GOT3 (cell line): Measurements from ENCODE around the gene DENND5A.

Experiments
- DNase-seq: peaks from one replicate; lab custom pipeline; 2025; ENCODE audit warnings: mixed read lengths; lab: John Stamatoyannopoulos, UW

The DENND5A gene

DNA sequence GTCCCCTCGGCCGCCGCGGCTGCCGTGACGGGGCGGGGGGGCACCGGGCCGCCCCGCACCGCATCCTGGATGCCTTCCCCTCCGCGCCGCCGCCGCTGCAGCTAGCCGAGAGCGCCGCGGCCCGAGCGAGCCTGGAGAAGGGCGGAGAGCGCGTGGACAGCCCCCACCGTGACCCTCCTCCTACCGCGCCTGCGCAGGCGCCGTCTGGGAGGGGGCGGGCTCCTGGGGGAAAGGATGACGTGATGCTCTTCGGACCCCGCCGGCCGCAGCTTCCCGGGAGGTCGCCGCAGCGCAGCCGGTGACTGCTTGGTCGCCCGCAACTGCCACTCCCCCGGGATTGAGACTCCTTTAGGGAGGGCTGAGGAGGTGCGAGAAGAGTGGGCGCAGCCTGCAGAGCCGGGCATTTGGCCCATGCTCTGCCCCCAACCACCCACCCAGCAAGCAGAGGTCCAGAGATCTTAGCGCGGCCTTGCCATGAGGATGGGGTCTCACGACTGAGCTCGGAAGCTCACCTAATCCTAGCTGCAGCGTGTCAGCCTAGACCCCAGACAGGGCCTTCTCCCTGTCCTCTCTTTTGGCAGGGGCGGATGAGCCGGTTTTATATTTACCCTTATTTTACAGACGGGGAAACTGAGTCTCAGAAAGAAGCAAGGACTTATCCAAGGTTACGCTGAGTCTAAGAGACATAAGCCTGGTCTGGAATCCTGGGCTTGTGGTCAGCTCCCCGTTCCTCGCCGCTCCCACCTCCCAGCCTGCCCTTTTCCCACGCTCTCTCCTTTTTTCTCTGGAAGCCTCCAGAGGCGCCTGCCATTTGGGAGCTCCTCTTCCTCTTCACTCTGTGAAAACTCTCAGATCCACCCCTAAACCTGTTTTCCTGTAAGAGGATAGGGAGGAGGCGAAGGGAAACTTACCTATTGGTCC is at the start of gene DENND5A:
Gene DENND5A, minus strand, starts transcription at position 140 of the 921 bp plus-strand sequence. CDS start 281 bp downstream, outside the sequence.
- DNase-seq: no peak

DNA sequence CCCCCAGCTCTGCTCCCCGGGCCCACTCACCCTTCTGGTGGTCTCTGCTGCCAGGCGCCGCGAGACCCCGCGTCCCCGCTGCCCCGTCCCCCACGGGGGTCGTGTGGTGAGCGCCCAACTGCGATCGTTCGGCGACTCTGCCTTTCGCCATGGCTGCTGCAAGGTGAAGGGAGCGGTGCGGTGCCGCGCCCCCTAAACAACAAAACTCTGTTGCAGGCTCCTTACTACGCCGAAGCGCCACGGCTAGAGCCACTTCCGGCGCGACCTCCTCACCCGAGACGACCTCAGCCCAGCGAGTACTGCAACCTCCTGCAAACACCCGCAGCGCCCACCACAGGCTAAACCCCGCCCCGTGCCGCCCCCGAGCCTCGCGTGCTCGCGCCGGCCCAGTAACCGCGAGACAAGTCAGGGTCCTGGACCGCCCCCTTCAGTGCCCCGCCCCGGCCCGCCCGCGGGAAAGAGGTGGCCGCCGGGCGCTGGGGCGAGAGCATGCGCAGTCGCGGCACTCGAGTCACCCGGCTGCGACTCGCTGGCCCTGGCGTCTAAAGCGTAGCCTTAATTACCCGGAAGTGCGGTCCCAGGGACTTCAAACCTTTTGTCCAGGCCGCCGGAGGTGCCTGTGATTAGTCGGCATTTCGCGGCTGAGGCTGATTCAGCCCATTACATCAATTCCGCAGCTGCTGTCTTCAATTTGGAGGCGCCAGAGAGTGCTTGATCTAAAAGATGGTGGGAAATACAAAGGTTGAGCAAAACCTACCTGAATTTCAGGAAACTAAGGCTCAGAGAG is 49.3 kb upstream of the DENND5A start, which contains the start of gene TMEM41B:
Gene TMEM41B, minus strand, starts transcription at position 303 of the 787 bp plus-strand sequence. Its CDS starts 152 bp downstream, at position 151.
- DNase-seq: peak; percentile 77

DNA sequence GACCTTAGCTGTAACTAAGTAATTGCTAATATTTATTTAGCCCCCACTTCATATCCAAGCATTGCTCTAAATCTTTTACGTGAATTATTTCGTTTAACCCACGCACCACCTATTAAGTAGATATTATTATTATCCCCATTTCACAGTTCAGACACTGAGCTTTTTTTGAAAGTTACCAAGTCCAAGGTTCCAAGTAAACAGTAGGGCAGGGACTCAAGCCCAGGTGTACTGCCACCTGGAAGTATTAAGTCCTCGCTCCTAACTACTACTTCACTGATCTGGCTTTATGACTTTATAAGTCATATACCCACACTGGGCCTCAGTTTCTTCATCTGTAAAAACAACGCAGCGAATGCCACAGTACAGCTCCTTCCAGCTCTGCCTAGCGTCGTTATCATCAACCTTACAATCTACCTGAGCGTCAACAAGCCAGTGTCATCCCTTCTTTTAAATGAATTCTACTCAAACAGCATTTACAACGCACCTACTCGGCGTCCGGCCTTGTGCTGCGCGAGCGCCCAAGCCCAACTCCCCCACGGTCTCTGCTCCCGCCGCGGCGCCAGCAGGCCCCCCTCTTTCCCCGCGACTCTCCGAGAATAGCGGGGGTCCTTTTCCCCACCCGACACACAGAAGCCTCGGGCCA is 48.6 kb upstream of the DENND5A start:
- DNase-seq: no peak

DNA sequence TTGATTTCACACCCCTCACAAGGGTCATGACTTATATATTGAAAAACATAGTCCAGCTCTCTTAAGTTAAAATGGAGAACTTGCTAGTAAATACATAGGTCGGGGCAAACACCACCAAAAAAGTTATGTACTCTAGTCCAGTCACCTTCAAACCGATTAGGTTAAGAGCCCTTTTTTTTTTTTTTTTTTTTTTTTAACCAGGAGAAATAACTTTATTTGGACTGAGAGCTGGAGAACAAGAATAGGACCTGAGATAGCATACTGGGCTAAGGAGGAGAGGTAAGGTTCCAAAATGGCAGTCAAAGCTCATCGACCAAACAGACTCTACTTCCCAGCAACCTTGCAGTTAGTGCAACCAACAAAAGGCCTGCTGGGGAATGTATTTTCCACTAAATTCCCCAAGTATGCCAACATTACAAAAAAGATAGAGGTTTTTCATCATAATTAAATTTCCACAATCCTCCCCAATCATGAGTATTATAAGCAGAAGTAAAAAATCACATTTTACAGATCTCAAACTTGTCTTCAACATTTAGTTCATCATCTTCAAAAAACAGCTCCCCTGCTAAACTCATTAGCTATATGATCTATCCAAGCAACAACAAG is 45.4 kb upstream of the DENND5A start:
- no peak for DNase-seq

DNA sequence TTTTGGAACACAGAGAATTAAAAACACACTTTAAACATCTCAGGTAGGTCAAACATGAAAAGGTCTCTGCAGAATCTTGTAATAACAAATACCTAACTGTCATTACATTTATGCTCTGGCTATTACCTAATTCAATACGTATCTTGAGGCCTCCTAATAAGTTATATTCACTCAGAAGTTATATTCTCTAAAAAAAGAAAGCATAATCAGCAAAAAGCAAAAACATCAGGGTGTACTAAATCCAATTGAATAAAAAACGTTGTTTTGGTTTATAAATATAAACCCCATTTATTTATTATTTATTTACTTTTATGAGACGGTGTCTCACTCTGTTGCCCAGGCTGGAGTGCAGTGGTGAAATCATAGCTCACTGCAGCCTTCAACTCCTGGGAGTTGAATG is 39.0 kb upstream of the DENND5A start:
- no peak for DNase-seq

DNA sequence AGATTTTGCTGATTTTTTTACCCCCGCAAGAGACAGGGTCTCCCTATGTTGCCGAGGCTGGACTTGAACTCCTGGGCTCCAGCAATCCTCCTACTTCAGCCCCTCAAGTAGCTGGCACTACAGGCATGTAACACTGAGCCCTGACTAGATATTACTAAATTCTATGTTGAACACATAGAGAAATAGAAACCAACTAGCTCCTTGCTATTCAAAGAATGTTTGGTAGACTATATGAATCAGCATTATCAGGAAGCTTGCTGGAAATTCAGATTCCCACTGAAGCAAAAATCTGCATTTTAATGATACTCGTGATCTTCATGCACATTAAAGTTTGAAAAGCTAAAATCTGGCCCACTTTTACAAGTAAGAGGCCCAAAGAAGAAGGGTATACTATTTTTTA is 37.3 kb upstream of the DENND5A start:
- DNase-seq: no peak

DNA sequence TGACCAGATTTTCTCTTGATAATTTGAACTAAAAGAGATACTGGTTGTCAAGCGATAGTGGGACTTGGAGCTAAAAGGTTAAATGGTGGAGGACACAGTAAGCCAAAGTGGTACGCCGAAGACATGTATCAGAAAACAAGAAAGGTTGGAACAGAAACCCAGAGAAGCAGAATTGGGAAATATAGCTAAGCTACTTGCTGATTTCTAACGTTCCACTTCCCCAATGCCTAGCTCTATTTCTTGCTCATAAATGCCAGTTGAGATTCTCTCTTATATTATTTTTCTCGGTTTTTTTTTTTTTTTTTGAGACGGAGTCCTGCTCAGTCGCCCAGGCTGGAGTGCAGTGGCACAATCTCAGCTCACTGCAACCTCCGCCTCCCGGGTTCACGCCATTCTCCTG is 36.6 kb upstream of the DENND5A start:
- DNase-seq: no peak

DNA sequence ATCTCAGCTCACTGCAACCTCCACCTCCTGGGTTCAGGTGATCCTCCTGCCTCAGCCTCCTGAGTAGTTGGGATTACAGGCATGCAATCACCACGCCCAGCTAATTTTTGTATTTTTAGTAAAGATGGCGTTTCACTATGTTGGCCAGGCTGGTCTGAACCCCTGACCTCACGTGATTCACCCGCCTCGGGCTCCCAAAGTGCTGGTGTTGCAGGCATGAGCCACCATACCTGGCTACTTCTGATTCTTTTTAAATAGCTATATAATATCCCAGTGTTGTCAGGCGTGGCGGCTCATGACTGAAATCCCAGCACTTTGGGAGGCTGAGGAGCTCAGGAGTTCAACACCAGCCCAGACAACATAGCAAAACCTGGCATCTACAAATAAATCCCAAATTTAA is 28.5 kb upstream of the DENND5A start:
- DNase-seq: no peak

DNA sequence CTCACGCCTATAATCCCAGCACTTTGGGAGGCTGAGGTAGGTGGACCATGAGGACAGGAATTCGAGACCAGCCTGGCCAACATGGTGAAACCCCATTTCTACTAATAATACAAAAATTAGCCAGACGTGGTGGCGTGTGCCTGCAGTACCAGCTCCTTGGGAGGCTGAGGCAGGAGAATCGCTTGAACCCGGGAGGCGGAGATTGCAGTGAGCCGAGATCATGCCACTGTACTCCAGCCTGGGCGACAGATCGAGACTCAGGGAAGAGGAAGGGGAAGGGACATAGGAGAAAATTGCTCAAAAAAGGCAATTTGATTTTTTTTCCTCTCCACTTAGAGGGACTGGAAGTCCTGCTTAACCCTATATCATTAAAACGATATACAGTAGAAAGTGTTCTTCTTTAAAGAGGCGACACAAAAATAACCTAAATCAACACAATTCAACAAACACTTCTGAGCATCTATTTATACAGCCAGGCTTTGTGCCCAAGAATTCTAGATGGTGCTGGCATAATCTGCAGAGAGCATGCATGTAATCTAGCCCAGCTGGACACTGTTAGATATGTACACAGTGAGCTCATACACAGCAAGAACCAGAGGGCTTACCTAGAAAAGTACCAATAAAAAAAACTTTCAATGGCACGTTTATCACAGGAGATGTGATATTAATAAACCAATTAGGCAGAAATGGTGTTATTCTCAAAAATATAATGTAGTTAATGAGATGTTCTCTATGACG is 20.9 kb upstream of the DENND5A start:
- no peak for DNase-seq

DNA sequence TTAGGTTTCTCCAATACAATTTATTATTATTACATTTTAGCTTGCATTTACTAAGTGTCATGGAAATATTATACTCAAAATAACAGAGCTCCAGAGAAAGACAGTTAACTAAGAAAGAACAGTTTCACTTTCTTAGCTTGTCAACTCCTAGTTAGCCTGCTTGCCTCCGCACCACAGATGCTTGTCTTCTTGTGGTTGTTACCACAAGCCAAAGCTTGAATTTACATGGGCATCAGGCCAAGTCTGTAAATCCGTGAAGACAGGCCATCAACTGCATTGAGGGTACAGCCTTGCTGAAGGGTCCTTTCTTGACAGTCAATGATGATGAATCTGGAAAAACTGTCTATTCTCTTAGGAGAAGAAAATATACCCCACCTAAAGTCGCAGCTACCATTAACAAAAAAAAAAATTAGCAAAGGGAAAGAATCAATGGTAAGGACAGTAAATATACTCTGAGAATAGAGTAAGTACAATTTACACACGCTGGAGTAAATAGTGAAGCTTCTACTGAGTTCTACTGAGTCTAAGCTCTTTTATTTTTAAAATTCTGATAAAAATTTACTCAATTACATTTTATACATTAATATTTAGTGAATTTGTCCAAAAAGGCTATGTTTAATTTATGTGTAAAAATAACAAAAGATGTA is 15.6 kb upstream of the DENND5A start:
- DNase-seq: no peak

DNA sequence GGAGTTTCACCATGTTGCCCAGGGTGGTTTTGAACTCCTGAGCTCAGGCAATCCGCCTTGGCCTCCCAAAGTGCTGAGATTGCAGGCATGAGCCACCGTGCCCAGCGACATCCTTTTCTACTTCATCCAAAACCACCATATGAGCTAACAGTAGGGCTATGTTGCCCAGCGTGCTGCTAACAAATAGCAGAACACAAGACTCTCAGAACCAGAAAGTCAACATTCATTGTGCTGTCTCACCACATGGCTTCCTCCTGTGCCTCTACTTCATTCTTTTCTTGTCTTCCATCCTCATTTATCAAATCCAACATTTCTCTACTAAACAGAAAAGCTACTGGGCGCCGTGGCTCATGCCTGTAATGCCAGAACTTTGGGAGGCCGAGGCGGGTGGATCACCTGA is 12.0 kb upstream of the DENND5A start:
- DNase-seq: no peak

DNA sequence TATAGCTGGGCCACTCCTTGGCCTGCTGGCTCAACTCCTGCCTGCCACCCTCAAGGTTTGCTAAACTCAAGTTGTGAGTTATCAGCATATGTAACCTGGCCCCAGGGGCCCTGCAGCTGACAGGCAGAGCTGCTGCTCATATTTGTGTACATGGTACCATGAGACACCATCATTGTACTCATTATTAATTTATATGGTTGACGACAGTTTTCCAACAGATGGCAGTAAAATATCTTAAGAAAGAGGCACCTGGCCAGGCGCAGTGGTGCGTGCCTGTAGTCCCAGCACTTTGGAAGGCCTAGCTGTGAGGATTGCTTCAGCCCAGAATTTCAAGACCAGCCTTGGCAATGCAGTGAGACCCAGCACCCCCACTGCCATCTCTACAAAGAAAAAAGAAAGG is 11.4 kb upstream of the DENND5A start:
- DNase-seq: no peak

DNA sequence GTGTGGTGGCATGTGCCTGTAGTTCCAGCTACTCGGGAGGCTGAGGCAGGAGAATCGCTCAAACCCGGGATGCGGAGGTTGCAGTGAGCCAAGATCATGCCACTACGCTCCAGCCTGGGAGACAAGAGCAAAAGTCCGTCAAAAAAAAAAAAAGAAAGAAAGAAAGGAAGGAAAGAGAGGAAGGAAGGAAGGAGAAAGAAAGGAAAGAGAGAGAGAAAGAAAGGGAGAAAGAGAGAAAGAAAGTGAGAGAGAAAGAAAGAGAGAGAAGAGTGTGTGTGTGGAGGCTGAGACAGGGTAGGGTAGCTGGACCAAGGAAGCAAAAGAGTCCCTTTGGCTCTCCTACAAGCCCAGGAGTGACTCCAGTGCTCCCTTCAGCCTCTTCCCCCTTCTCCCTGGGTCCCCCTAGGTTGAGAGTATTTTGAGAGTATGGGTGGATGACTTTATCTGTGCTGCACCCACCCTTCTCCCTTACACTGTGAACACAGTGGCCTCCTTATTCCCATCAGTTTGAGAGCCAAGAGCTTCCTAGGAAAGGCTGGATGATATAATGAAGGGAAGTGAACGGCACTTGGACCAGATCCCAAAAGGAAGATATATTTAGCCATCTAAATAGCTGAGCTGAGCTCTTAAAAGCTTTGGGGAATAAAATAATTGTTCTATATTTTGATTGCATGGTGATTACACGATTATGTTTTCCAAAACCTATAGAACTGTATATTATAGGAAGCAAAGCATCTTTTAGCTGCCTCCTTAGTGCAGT is 9.5 kb upstream of the DENND5A start:
- no peak for DNase-seq

DNA sequence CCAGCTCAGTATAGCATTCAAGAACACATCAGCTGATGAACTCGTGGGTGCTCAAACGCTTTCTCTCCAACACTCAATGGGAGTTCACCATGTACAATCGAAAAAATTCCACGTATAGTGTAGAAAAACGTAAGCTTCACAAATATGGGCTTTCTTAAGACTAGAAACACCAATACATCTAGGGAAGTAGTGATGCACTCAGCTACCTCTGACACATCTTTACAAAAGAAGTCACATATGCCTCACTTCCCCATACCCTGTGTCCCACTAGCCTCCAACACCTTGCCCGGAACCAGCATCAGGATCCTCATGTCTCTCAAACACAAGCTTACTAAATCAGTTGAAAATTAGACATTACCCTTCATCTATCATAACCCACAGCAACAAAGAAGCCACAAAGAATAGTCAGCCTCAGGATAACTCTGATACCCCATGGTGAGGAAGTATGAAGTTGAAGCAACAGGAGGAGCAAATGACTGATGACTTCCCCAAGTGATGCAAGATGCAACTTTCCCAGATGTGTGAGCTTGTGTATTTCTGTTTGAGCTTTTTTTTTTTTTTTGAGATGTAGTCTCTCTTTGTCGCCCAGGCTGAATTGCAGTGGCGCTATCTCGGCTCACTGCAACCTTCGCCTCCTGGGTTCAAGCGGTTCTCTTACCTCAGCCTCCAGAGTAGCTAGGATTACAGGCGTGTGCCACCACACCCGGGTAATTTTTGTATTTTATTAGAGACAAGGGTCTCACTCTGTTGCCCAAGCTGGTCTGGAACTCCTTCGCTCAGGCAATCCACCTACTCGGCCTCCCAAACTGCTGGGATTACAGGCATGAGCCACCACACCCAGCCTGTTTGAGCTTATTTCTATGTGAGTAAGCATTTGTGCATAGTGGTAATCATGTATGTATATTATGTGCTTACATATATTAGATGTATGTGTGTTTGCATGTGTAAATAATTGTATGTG is 8.5 kb upstream of the DENND5A start:
- no peak for DNase-seq

DNA sequence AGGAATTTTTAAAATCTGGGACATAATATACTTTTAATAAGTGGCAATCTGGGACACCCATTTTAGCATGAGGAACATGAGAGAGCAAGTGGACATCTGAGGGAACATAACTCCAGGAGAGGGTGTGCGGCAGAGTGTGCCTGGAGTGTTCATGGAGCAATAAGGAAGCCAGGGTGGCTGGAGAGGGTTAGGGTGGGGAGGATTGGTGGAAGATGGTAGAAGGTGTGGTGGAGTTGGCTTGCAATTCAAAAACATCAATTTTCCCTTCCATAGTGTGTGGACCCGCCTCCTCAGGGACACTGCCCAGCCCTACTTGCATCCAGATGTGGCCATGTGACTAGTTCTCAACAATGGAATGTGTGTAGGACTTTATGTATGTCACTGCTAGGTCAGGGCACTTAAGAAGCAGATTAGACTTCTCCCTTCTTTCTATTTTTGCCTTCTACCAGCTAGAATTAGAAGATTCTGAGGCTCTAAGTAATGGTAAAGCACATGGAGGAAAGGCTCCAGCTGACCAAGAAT is 4.4 kb upstream of the DENND5A start:
- DNase-seq: no peak

DNA sequence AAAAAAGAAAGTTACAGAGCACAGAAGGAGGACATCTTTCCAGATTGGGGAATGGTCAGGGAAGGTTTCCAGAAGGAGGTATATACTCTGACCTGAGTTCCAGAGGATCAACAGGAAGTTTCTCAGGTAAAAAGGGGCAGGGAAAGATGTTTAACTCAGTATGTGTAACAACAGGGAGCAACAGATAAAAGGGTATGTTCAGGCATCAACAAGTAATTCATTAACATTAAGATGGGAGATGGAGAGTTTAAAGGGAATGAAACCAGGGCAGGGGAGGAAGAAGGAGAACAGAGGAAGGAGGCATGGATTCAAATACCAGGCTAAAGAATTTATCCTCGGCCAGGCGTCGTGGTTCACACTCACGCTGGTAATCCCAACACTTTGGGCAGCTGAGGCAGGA is 2.5 kb upstream of the DENND5A start:
- no peak for DNase-seq

DNA sequence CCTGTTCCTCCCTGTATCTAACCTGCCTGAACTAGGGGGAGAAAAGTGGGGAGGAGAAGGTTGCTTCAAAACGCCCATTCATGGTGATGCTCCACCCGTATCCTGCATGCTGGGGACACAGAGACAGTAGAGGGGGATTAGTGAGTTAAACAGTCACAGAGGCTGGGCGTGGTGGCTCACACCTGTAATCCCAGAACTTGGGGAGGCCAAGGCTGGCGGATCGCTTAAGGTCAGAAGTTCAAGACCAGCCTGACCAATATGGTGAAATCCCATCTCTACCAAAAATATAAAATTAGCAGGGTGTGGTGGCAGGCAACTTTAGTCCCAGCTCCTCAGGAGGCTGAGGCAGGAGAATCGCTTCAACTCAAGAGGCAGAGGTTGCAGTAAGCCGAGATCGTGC is 1.8 kb upstream of the DENND5A start:
- no peak for DNase-seq

DNA sequence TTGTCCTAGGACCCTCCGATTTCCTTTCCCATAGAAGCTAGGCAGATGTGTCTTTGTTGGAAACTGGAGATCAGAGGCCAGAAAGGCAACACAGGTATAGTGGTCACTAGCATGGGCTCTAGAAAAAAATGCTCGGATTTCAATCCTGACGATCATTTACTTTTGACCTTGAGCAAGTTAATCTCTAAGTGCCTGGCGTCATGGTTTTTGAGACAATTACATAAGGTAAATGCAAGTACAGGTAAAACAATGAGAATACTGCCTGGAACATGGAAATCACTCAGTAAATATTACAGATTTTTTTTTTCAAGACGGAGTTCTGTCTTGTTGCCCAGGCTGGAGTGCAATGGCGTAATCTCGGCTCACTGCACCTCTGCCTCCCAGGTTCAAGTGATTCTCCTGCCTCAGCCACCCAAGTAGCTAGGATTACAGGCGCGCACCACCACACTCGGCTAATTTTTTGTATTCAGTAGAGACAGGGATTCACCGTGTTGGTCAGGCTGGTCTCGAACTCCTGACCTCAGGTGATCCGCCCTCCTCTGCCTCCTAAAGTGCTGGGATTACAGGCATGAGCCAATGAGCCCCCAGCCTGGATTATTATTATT is 1.1 kb upstream of the DENND5A start:
- no peak for DNase-seq
